Tibial nerve (tissue), 3 donors: ENCODE data around the gene XPO4.
"Not testable (repeated sequence)": the region's sequence is repeated elsewhere in the genome, so short reads cannot be mapped to it uniquely, and the experiment has no call there.

ENCODE experiments used
- CTCF ChIP-seq, 5 experiments: fragments of 200-600 bp in 3 of 5; fragments of 450-650 bp in 2 of 5; sonication (generic) in 3 of 5; IDR thresholded peaks; one replicate each; pipeline ENCODE4 v1.5.1; 2016 to 2019; ENCODE audit warnings: antibody characterized with exemption in 5 of 5, mild to moderate bottlenecking in 3 of 5, moderate library complexity in 2 of 5
- POLR2A ChIP-seq, 2 donors: fragments of 450-650 bp; IDR thresholded peaks; one replicate each; pipeline ENCODE4 v1.6.1; 2017; ENCODE audit warnings: antibody characterized with exemption in 2 of 2, mild to moderate bottlenecking in 2 of 2, moderate library complexity in 2 of 2

GRCh38 chr13:20925395-20925790 is 22.8 kb upstream of the XPO4 start:
- TF ChIP-seq CTCF, POLR2A (IDR thresholded peaks at IDR 0.05): not testable (repeated sequence)
